Measurements from ENCODE around the gene ADCYAP1R1.

ADCYAP1R1 gene

GRCh38 chr7:31020652-31021051, 31.5 kb upstream of the ADCYAP1R1 start:
- Histone ChIP-seq H3K4me3 (ENCODE audit: low read depth, low read length) (no peak overlapping the region), H3K4me1 (ENCODE audit: control insufficient read depth, insufficient read depth, low read length) (peaks cover 20% of the 10 kb centered on the region), H3K27ac (ENCODE audit: low read depth, low read length) (no peak overlapping the region), H3K36me3 (ENCODE audit: control insufficient read depth, insufficient read depth, low read length) (no peaks in the 10 kb centered on the region), H3K9me3 (ENCODE audit: control insufficient read depth, insufficient read depth, low read length) (no peaks in the 10 kb centered on the region), H3K27me3 (ENCODE audit: control insufficient read depth, insufficient read depth, low read length) (no peaks in the 10 kb centered on the region), H3K9ac (ENCODE audit: low read depth, low read length) (no peak overlapping the region)

- Histone ChIP-seq H3K27ac (ENCODE audit: low read depth, low read length) (no peak overlapping the region), H3K4me3 (ENCODE audit: low read depth, low read length) (no peak overlapping the region), H3K4me1 (ENCODE audit: control insufficient read depth, insufficient read depth, low read length) (peaks cover 23% of the 10 kb centered on the region)
Observed at GRCh38 chr7:31022117-31022516, 30.0 kb upstream of the ADCYAP1R1 start.

GRCh38 chr7:31022726-31023125, 29.4 kb upstream of the ADCYAP1R1 start:
- Histone ChIP-seq H3K36me3 (ENCODE audit: control insufficient read depth, insufficient read depth, low read length) (no peaks in the 10 kb centered on the region), H3K4me1 (ENCODE audit: control insufficient read depth, insufficient read depth, low read length) (peaks cover 24% of the 10 kb centered on the region), H3K9me3 (ENCODE audit: control insufficient read depth, insufficient read depth, low read length) (no peaks in the 10 kb centered on the region), H3K9ac (ENCODE audit: low read depth, low read length) (no peak overlapping the region), H3K27me3 (ENCODE audit: control insufficient read depth, insufficient read depth, low read length) (no peaks in the 10 kb centered on the region), H3K27ac (ENCODE audit: low read depth, low read length) (no peak overlapping the region), H3K4me3 (ENCODE audit: low read depth, low read length) (no peak overlapping the region)

More at GRCh38 chr7:31022117-31022516, 30.0 kb upstream of the ADCYAP1R1 start:
- H3K27me3 ChIP-seq (ENCODE audit: control insufficient read depth, insufficient read depth, low read length) = no peaks in the 10 kb centered on the region
- H3K36me3 ChIP-seq (ENCODE audit: control insufficient read depth, insufficient read depth, low read length) = no peaks in the 10 kb centered on the region
- H3K9me3 ChIP-seq (ENCODE audit: control insufficient read depth, insufficient read depth, low read length) = no peaks in the 10 kb centered on the region
- no peak overlapping the region for H3K9ac ChIP-seq (ENCODE audit: low read depth, low read length)

GRCh38 chr7:31023877-31024276, 28.2 kb upstream of the ADCYAP1R1 start:
- H3K9me3 ChIP-seq (ENCODE audit: control insufficient read depth, insufficient read depth, low read length) = no peaks in the 10 kb centered on the region
- H3K36me3 ChIP-seq (ENCODE audit: control insufficient read depth, insufficient read depth, low read length) = no peaks in the 10 kb centered on the region
- no peak overlapping the region for H3K27ac ChIP-seq (ENCODE audit: low read depth, low read length)
- no peaks in the 10 kb centered on the region for H3K27me3 ChIP-seq (ENCODE audit: control insufficient read depth, insufficient read depth, low read length)
- peaks cover 24% of the 10 kb centered on the region for H3K4me1 ChIP-seq (ENCODE audit: control insufficient read depth, insufficient read depth, low read length)
- H3K4me3 ChIP-seq (ENCODE audit: low read depth, low read length) = no peak overlapping the region
- no peak overlapping the region for H3K9ac ChIP-seq (ENCODE audit: low read depth, low read length)

- Histone ChIP-seq H3K27me3 (ENCODE audit: control insufficient read depth, insufficient read depth, low read length) (no peaks in the 10 kb centered on the region), H3K4me3 (ENCODE audit: low read depth, low read length) (no peak overlapping the region), H3K4me1 (ENCODE audit: control insufficient read depth, insufficient read depth, low read length) (peaks cover 14% of the 10 kb centered on the region), H3K9ac (ENCODE audit: low read depth, low read length) (no peak overlapping the region), H3K36me3 (ENCODE audit: control insufficient read depth, insufficient read depth, low read length) (no peaks in the 10 kb centered on the region), H3K9me3 (ENCODE audit: control insufficient read depth, insufficient read depth, low read length) (no peaks in the 10 kb centered on the region), H3K27ac (ENCODE audit: low read depth, low read length) (peak overlapping the region; percentile 7)
Observed at GRCh38 chr7:31027161-31027965, 24.7 kb upstream of the ADCYAP1R1 start.

- Histone ChIP-seq H3K27me3 (ENCODE audit: control insufficient read depth, insufficient read depth, low read length) (no peaks in the 10 kb centered on the region), H3K4me1 (ENCODE audit: control insufficient read depth, insufficient read depth, low read length) (peaks cover 9% of the 10 kb centered on the region), H3K4me3 (ENCODE audit: low read depth, low read length) (no peak overlapping the region), H3K36me3 (ENCODE audit: control insufficient read depth, insufficient read depth, low read length) (no peaks in the 10 kb centered on the region), H3K9ac (ENCODE audit: low read depth, low read length) (no peak overlapping the region), H3K27ac (ENCODE audit: low read depth, low read length) (no peak overlapping the region), H3K9me3 (ENCODE audit: control insufficient read depth, insufficient read depth, low read length) (no peaks in the 10 kb centered on the region)
Observed at GRCh38 chr7:31028006-31028405, 24.1 kb upstream of the ADCYAP1R1 start.

GRCh38 chr7:31028417-31028992, 23.6 kb upstream of the ADCYAP1R1 start:
- Histone ChIP-seq H3K9me3 (ENCODE audit: control insufficient read depth, insufficient read depth, low read length) (no peaks in the 10 kb centered on the region), H3K36me3 (ENCODE audit: control insufficient read depth, insufficient read depth, low read length) (no peaks in the 10 kb centered on the region), H3K4me1 (ENCODE audit: control insufficient read depth, insufficient read depth, low read length) (peaks cover 9% of the 10 kb centered on the region), H3K9ac (ENCODE audit: low read depth, low read length) (no peak overlapping the region), H3K27me3 (ENCODE audit: control insufficient read depth, insufficient read depth, low read length) (no peaks in the 10 kb centered on the region), H3K4me3 (ENCODE audit: low read depth, low read length) (no peak overlapping the region), H3K27ac (ENCODE audit: low read depth, low read length) (no peak overlapping the region)

GRCh38 chr7:31029251-31030042, 22.7 kb upstream of the ADCYAP1R1 start:
- H3K27me3 ChIP-seq (ENCODE audit: control insufficient read depth, insufficient read depth, low read length) = no peaks in the 10 kb centered on the region
- H3K36me3 ChIP-seq (ENCODE audit: control insufficient read depth, insufficient read depth, low read length) = no peaks in the 10 kb centered on the region
- no peaks in the 10 kb centered on the region for H3K9me3 ChIP-seq (ENCODE audit: control insufficient read depth, insufficient read depth, low read length)
- no peak overlapping the region for H3K4me3 ChIP-seq (ENCODE audit: low read depth, low read length)
- no peak overlapping the region for H3K9ac ChIP-seq (ENCODE audit: low read depth, low read length)
- H3K4me1 ChIP-seq (ENCODE audit: control insufficient read depth, insufficient read depth, low read length) = peaks cover 9% of the 10 kb centered on the region
- no peak overlapping the region for H3K27ac ChIP-seq (ENCODE audit: low read depth, low read length)

GRCh38 chr7:31033674-31034300, 18.3 kb upstream of the ADCYAP1R1 start:
- Histone ChIP-seq H3K27ac (ENCODE audit: low read depth, low read length) (no peak overlapping the region), H3K27me3 (ENCODE audit: control insufficient read depth, insufficient read depth, low read length) (no peaks in the 10 kb centered on the region), H3K4me3 (ENCODE audit: low read depth, low read length) (no peak overlapping the region), H3K36me3 (ENCODE audit: control insufficient read depth, insufficient read depth, low read length) (no peaks in the 10 kb centered on the region), H3K4me1 (ENCODE audit: control insufficient read depth, insufficient read depth, low read length) (no peaks in the 10 kb centered on the region), H3K9ac (ENCODE audit: low read depth, low read length) (no peak overlapping the region), H3K9me3 (ENCODE audit: control insufficient read depth, insufficient read depth, low read length) (no peaks in the 10 kb centered on the region)

- Histone ChIP-seq H3K36me3 (ENCODE audit: control insufficient read depth, insufficient read depth, low read length) (no peaks in the 10 kb centered on the region), H3K9me3 (ENCODE audit: control insufficient read depth, insufficient read depth, low read length) (no peaks in the 10 kb centered on the region), H3K27ac (ENCODE audit: low read depth, low read length) (no peak overlapping the region), H3K27me3 (ENCODE audit: control insufficient read depth, insufficient read depth, low read length) (no peaks in the 10 kb centered on the region), H3K9ac (ENCODE audit: low read depth, low read length) (no peak overlapping the region), H3K4me1 (ENCODE audit: control insufficient read depth, insufficient read depth, low read length) (no peaks in the 10 kb centered on the region), H3K4me3 (ENCODE audit: low read depth, low read length) (no peak overlapping the region)
Observed at GRCh38 chr7:31036924-31037323, 15.2 kb upstream of the ADCYAP1R1 start.
